Measurements from ENCODE around the gene ICE1.
"Not testable (repeated sequence)": the region's sequence is repeated elsewhere in the genome, so short reads cannot be mapped to it uniquely, and the experiment has no call there.

The ICE1 gene

GRCh38 chr5:5492087-5492933 lies 69.8 kb downstream of the ICE1 start:
- DNase-seq, result no peak

GRCh38 chr5:5492934-5493271 lies 70.4 kb downstream of the ICE1 start:
- not testable (repeated sequence) for DNase-seq

GRCh38 chr5:5494489-5495402 lies 72.3 kb downstream of the ICE1 start:
- no peak for DNase-seq

- no peak for DNase-seq
Observed at GRCh38 chr5:5497152-5497788, 74.8 kb downstream of the ICE1 start.

GRCh38 chr5:5499442-5499841 lies 77.0 kb downstream of the ICE1 start:
- no peak for DNase-seq

- no peak for DNase-seq
Observed at GRCh38 chr5:5504325-5504724, 81.8 kb downstream of the ICE1 start.

GRCh38 chr5:5505815-5506214 lies 83.3 kb downstream of the ICE1 start:
- no peak for DNase-seq

- DNase-seq, result no peak
Observed at GRCh38 chr5:5508391-5508790, 85.9 kb downstream of the ICE1 start.

GRCh38 chr5:5511904-5512416 lies 89.5 kb downstream of the ICE1 start:
- DNase-seq, result no peak

GRCh38 chr5:5512543-5512942 lies 90.1 kb downstream of the ICE1 start:
- DNase-seq, result no peak

GRCh38 chr5:5520622-5521021 lies 98.1 kb downstream of the ICE1 start:
- not testable (repeated sequence) for DNase-seq

- no peak for DNase-seq
Observed at GRCh38 chr5:5521029-5521428, 98.6 kb downstream of the ICE1 start.

GRCh38 chr5:5521478-5521877 lies 99.0 kb downstream of the ICE1 start:
- DNase-seq, result no peak

- no peak for DNase-seq
Observed at GRCh38 chr5:5522336-5522735, 99.9 kb downstream of the ICE1 start.

GRCh38 chr5:5523066-5523505 lies 100.6 kb downstream of the ICE1 start:
- no peak for DNase-seq

GRCh38 chr5:5524327-5524726 lies 101.8 kb downstream of the ICE1 start:
- DNase-seq, result no peak

- DNase-seq, result no peak
Observed at GRCh38 chr5:5531371-5531770, 108.9 kb downstream of the ICE1 start.

GRCh38 chr5:5532306-5533076 lies 110.0 kb downstream of the ICE1 start:
- no peak for DNase-seq

- DNase-seq, result no peak
Observed at GRCh38 chr5:5533927-5534326, 111.5 kb downstream of the ICE1 start.

- no peak for DNase-seq
Observed at GRCh38 chr5:5534333-5534732, 111.9 kb downstream of the ICE1 start.

GRCh38 chr5:5536871-5537270 lies 114.4 kb downstream of the ICE1 start:
- DNase-seq, result no peak

GRCh38 chr5:5537426-5537825 lies 114.9 kb downstream of the ICE1 start:
- no peak for DNase-seq
